Motor neuron (in vitro differentiated cells): ENCODE measurements around the gene FZD7. TPM values are rescaled to one million over a fixed set of nuclear protein-coding genes. Genes with fewer than 3 reads are reported as not detected.
A peak's percentile ranks its signal among the peaks of the same experiment; 100 is the strongest.

Source experiments
- ATAC-seq, 8 experiments: fragments of 200-7000 bp; cut with Tn5 transposase; replicated peaks in 6 of 8; 2 replicates each; pipeline ENCODE4 v1.8.0; 2021; ENCODE audit warnings: mild to moderate bottlenecking in 8 of 8, moderate library complexity in 8 of 8
- H3K27ac ChIP-seq, 2 donors: fragments of 250-450 bp; sonication (Bioruptor Pico); 2 replicates each; pipeline ENCODE4 v1.9.0; 2021; ENCODE audit warnings: antibody characterized with exemption in 2 of 2, mild to moderate bottlenecking in 2 of 2, moderate library complexity in 1 of 2
- H3K4me1 ChIP-seq, 2 donors: fragments of 250-450 bp; sonication (Bioruptor Pico); replicated peaks in 1 of 2; 2 replicates each; pipeline ENCODE4 v1.6.1; 2021; ENCODE audit warnings: antibody characterized with exemption in 2 of 2, mild to moderate bottlenecking in 2 of 2, moderate library complexity in 1 of 2
- H3K4me3 ChIP-seq, 5 donors: fragments of 250-450 bp; sonication (Bioruptor Pico); 2 replicates each; pipeline ENCODE4 v1.9.0; 2021; ENCODE audit warnings: antibody characterized with exemption in 5 of 5, mild to moderate bottlenecking in 5 of 5, moderate library complexity in 4 of 5
- WGBS, 10 experiments: fragments of 450-650 bp; shearing (Covaris generic); methylation state at CpG; one replicate each; pipeline ENCODE4 v1.0.0; 2022; 5-methylcytosine and 5-hydroxymethylcytosine counted together
- in situ Hi-C, 9 experiments: fragments of 400-800 bp; cut with MboI; loops; one replicate each; pipeline ENCODE4 v1.15.0; 2021; ENCODE audit warnings: low sequenced_read_pairs in 9 of 9, low pct_unique_long_range_greater_than_20kb in 2 of 9; ENCODE audit not compliant: unreplicated experiment in 9 of 9
- total RNA-seq, 8 experiments: library from RNA; unstranded; fragments of 300-600 nt; gene quantifications; 2 replicates each; pipeline versions ENCODE4 v1.2.3 to v1.2.4, GENCODE V29; 2022

Gene FZD7
- total RNA-seq, 8 experiments from 2014 or later, result 1.6 to 105 (median 28.4) TPM

DNA sequence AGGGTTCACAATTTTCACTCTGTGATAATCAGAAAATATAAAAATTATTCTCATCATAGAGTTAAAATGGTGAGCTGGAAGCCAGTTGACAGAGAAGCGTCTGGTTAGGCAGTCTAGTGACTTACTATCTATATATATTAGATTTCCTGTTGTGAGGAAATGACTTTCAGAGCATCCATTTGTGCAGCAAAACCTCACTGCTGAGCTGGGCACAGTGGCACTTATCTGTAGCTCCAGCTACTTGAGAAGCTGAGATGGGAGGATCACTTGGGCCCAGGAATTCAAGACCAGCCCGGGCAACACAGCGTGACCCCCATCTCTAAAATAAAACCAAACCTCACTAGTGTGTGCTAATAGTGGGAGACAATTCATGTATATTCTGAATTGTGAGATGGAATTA is 32.2 kb downstream of the FZD7 start:
- Histone ChIP-seq H3K4me3 (no peak overlapping the region), H3K27ac (no peak overlapping the region), H3K4me1 (peaks cover 18 to 32% of the 10 kb centered on the region in 2 donors)
- in situ Hi-C loops, result no loop called here
- ATAC-seq, result no peak
- WGBS, 10 experiments, result 56 to 100% (median 90%) methylated on average over 1 to 3 of the region's 3 CpGs; no CpG with 5 or more reads in 3 of the 10 experiments

DNA sequence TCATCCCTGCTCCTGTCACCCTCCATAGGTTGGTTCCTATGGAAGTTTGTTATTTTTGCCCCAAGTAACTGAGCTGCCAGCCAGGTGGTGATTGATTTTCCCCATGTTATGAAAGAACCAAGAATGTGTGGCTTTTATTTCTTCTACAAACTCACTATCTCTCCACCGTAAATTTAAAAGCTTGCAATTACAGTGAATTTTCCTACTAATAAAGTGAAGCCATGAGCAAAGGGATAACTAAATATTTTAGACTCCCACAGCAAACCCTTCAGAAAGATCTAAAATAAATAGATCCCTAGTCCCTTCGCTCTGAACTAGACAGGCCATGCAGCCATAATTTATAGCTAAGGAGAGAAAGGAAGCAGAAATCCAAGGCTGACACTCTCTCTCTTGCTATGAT is 33.2 kb downstream of the FZD7 start:
- WGBS, 10 experiments, result 0 to 100% (median 60%) methylated on average over 1 to 2 of the region's 2 CpGs; no CpG with 5 or more reads in 1 of the 10 experiments
- Histone ChIP-seq H3K27ac (no peak overlapping the region), H3K4me1 (peaks cover 18 to 32% of the 10 kb centered on the region in 2 donors), H3K4me3 (no peak overlapping the region)
- ATAC-seq, result no peak
- in situ Hi-C loops, result no loop called here

DNA sequence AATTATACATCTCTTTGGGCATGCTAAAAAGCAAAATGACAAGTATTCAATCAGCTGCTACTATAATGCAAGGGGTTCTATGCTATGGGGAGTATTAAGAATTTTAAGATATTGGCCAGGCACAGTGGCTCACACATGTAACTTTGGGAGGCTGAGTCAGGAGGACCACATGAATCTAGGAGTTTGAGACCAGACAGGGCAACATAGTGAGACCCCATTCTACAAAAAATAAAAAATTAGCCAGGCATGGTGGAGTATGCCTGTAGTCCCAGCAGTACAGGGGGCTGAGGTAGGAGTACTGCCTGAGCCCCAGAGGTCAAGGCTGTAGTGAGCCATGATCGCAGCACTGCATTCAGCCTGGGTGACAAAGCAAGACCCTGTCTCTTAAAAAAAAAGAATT is 33.9 kb downstream of the FZD7 start:
- H3K27ac ChIP-seq, result no peak overlapping the region
- H3K4me1 ChIP-seq, result peaks cover 21 to 36% of the 10 kb centered on the region in 2 donors
- 80 to 100% (median 86%) methylated on average over 1 of the region's 1 CpG; no CpG with 5 or more reads in 5 of the 10 experiments for WGBS, 10 experiments
- ATAC-seq, result no peak
- in situ Hi-C loops, result no loop called here
- H3K4me3 ChIP-seq, result no peak overlapping the region

DNA sequence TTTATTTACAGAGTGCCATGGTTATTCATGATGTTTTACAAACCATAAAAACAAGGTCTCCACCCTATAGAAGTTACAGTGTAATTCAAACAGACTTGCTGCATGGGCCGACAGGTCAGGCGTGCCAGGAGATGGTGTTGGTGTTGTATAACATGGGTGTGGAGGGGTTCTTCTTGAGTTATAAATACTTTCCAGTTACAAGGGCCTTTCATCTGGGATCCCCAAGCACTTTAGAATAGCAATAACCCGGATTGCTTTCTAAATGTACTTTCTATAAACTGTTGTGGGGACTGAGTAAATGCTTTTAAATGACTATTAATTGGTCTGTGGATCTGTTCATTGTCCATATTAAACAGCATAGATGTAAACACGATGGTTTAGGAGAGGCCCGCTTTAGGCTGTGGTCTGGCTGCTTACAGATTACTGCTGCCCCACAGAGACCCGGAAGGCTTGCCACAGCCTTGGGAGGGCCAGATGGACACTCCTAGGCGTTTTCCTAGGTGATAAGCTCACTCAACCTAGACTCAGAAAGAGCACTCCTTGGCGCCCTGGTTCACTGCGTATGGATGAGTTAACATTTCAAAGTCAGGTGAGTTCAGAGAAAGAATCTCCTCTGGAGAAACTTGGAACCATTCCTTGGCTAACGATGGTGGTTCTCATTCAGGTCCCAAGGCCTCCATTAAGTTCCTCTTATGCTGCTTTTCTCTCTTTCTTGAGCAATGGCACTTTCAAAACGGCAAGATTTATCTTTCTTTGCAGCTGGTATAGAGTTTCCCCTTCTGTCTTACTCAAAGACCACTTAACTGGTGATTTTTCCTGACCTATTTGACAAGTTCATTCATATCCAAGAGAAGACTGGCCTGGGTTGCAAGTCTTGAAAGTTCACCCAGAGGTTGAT is 35.8 kb downstream of the FZD7 start:
- Histone ChIP-seq H3K4me3 (no peak overlapping the region), H3K4me1 (peaks cover 28 to 44% of the 10 kb centered on the region in 2 donors), H3K27ac (no peak overlapping the region)
- peak in 3 of 8 experiments; percentile 92 to 97 (median 93) for ATAC-seq
- in situ Hi-C loops, result no loop called here
- 20 to 96% (median 79%) methylated on average over 1 to 11 of the region's 11 CpGs for WGBS, 10 experiments

DNA sequence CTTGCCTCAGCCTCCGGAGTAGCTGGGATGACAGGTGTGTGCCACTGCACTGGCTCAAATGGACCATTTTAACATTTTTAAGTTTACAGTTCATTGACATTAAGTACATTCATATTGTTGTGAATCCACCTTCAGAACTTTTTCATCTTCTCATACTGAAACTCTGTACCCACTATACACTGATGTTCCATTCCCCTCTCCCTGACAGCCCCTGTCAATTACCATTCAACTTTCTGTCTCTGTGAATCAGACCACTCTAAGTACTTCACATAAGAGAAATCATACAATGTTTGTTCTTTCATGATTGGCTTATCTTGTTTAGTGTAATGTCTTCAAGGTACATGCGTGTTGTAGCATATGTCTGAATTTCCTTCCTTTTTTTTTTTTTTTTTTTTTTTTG is 37.5 kb downstream of the FZD7 start:
- 93 to 100% (median 100%) methylated on average over 1 to 2 of the region's 2 CpGs; no CpG with 5 or more reads in 1 of the 10 experiments for WGBS, 10 experiments
- no peak for ATAC-seq
- H3K4me1 ChIP-seq, result peaks cover 19 to 35% of the 10 kb centered on the region in 2 donors
- H3K27ac ChIP-seq, result no peak overlapping the region
- no peak overlapping the region for H3K4me3 ChIP-seq
- in situ Hi-C loops, result no loop called here

DNA sequence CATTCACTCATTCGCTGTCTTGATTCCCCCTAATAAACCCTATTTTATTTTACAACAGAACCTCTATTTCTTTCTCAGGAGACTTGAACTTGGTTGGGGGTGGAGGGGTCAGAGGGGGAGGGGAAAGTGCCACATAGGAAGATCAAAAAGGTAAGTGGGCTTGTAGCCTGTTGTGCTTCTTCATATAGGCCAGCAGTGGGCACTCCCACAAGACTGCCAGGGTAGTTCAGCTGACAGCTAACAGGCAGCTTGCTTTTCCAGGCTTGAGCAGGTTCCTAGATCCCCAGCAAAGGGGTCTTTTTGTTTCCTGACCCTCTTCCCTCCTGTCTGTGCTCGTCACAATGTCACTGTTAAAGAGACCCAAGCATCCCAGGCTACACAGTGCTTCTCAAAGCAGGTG is 38.6 kb downstream of the FZD7 start:
- in situ Hi-C loops, result no loop called here
- no peak overlapping the region for H3K4me3 ChIP-seq
- H3K4me1 ChIP-seq, result peaks cover 12 to 30% of the 10 kb centered on the region in 2 donors
- 83 to 100% (median 92%) methylated on average over 1 of the region's 2 CpGs; no CpG with 5 or more reads in 5 of the 10 experiments for WGBS, 10 experiments
- no peak overlapping the region for H3K27ac ChIP-seq
- ATAC-seq, result no peak

DNA sequence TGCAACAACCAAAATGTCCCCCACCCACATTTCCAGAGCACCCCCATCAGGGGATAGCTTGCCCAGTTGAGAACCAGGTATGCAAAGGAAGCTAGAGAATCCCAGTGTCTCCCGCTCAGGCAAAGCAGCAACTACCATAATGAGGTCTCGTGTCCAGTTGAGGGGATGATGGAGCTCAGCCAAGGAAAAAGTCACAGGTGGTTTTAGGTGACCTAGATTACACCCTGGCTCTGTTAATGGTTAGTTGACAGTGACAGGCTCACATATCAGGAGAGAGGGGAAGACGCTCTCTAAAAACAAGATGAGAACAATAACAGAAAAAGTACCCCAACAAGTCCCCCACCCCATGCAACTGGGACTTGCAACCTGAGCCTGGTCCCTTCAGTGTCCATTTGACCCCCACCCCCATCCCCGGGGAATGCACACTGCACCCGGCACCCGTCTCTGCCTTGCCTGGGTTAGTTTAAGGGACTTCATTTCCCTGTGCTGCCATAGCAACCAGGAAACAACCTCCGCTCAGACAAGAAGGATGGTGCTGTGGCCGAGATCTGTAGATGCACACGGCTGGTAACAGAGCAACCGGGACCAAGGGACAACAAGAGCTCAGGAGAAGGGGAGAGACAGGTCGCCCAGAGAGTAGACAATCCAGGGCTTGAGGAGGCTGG is 39.2 kb downstream of the FZD7 start, which contains the start of gene KIAA2012:
KIAA2012 (plus strand) TSS at position 519 of the 665 bp plus-strand sequence. CDS start 373 bp downstream, outside the sequence.
- no peak within 1 kb of the TSS for H3K4me3 ChIP-seq
- in situ Hi-C loops, result no loop called here
- 41 to 90% (median 47%) methylated on average over 2 to 3 of the region's 11 CpGs; no CpG with 5 or more reads in 7 of the 10 experiments for WGBS, 10 experiments
- peaks cover 12 to 30% of the 10 kb centered on the region in 2 donors for H3K4me1 ChIP-seq
- H3K27ac ChIP-seq, result peak within 1 kb of the TSS in 1 of 2 donors; percentile 35
- ATAC-seq, result peak in 5 of 8 experiments; percentile 97 to 99 (median 99)

DNA sequence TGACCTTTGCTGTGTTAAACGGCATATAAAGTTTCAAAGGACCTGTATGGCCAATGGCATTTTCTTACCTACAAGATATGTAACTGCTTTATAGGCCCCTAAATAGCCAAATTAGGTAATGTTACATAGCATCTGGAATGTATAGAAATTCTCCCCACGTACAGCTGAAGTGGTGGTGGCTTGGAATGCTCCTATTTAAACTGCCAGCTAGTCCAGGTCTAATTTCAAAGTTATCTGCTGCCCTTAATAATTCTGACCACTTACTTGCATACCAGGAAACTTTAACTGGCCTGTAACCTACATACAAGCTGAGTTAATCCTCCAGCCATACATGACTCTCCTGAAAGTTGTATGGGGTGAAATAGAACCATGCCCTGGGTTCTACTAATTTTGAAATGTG is 40.7 kb downstream of the FZD7 start:
- Histone ChIP-seq H3K4me3 (no peak overlapping the region), H3K4me1 (peaks cover 12 to 26% of the 10 kb centered on the region in 2 donors), H3K27ac (no peak overlapping the region)
- no peak for ATAC-seq
- WGBS, 10 experiments, result 0 to 100% (median 88%) methylated on average over 1 to 2 of the region's 2 CpGs; no CpG with 5 or more reads in 3 of the 10 experiments
- in situ Hi-C loops, result no loop called here

DNA sequence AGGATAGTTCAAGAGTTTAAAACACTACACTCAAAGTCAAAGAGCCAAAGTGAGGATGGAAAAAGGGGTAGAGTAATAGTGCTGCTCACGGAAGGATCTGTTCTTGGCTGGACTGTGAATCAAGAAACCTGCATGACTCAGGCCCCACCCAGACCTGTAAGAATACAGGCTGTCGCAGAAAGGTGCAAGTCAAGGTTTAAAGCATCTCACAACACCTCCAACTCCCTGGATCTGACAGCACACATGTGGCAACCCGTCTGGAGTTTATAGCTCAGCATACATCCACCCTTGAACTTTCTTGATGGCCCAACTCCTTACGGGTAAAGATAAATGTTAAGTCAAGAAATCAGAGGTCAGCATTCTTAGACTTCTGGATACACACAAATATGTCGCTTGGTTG is 45.7 kb downstream of the FZD7 start:
- Histone ChIP-seq H3K4me1 (peaks cover 6% of the 10 kb centered on the region in 2 donors), H3K27ac (no peak overlapping the region), H3K4me3 (no peak overlapping the region)
- 59 to 100% (median 93%) methylated on average over 1 to 4 of the region's 5 CpGs for WGBS, 10 experiments
- in situ Hi-C loops, result no loop called here
- ATAC-seq, result no peak

DNA sequence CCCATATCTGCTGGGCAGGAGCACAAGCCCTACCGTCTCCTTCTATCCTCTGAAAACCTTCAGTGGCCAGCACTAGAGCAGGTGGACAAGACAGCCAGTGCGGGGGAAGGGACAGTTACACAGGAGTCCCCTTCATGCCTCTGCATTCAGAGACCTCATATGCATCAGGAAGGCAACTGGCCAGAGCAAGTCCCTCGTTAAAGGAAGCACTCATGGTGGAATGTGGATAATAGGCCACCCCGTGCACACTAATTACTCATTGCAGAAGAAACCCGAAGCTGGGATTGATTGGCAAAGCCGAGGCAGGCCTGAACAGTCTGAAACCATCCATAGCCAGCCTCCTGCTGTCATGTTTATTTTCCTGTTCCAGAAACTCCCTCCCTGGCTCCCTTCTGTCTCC is 50.6 kb downstream of the FZD7 start:
- whole genome bisulfite sequencing, 10 experiments, result 0 to 50% (median 7%) methylated on average over 1 to 5 of the region's 6 CpGs; no CpG with 5 or more reads in 3 of the 10 experiments
- Histone ChIP-seq H3K4me1 (peaks cover 8 to 11% of the 10 kb centered on the region in 2 donors), H3K4me3 (no peak overlapping the region), H3K27ac (peak overlapping the region; percentile 23 to 26)
- in situ Hi-C loops, result no loop called here
- ATAC-seq, result peak in 5 of 8 experiments; percentile 73 to 94 (median 79)

Other genes with a start within 250 kb of the FZD7 start
- gene CDK15, start 227.3 kb upstream of the FZD7 start, total RNA-seq, result 1 to 10 TPM in 1 of 8 experiments, under 1 TPM in 7; 0.05 to 2.3 (median 0.24) TPM
- gene KIAA2012, start 39.4 kb downstream of the FZD7 start, total RNA-seq, result 10 to 100 TPM in 1 of 8 experiments, under 1 TPM in 7; 0.24 to 12.5 (median 0.39) TPM
- gene SUMO1, start 204.7 kb downstream of the FZD7 start, total RNA-seq, result 100 to 1,000 TPM; 109 to 191 (median 138) TPM
- 100 to 1,000 TPM in 2 of 8 experiments, 10 to 100 TPM in 6; 65.2 to 138 (median 89.9) TPM for gene NOP58, start 231.9 kb downstream of the FZD7 start, total RNA-seq